HG03025 (cell line): ENCODE results near the gene NECAB3.

Experiments
- ATAC-seq: cut with Tn5 transposase; IDR thresholded peaks from one replicate; pipeline ENCODE4 v1.9.1; 2021; ENCODE audit warnings: mild to moderate bottlenecking, moderate library complexity; ENCODE audit not compliant: unreplicated experiment, low FRiP score

Gene NECAB3

DNA sequence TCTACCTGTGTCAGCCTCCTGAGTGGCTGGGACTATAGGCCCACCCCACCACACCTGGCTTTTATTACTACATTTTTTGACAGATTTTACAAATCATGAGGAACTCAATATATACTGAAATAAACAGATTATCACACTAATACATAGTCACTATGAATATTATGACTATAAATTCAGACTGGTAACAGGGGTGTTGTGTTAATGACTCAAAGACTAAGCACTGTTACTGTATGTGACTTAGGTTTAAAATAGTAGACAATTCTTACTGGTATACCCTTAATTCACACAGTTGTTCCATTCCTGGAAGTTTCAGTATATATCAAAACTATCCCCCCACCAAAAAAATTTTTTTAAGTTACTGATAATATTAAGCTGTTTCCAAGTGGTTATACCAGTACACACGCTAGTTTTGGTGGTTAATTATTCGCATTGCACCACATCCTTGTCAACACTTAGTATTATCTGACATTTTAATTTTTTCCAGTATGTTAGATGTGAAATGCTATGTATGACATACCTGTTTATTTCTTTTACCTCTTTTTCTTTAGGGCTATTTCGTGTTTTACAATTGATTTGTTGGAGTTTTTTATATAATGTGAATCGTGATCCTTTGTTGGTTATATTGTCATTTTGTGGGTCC lies 46.5 kb downstream of the NECAB3 start:
- no peak for ATAC-seq

DNA sequence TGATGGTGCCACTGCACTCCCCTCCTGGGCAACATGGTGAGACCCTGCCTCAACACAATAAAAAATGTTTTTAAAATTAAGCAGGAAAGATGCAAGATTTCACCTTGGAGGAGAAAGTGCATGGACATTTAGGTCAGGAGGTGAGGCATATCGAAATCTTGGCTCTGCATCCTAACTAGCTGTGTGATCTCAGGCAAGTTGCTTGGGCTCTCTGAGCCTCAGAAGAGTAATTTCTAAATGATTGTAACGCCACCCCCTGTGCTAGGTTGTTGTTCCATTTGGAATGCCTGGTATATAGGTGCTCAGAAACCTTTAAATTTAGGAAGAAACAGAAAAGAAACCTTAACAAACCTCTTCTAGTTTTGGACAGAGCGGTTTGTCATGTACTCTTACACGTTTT lies 48.0 kb downstream of the NECAB3 start:
- no peak for ATAC-seq

DNA sequence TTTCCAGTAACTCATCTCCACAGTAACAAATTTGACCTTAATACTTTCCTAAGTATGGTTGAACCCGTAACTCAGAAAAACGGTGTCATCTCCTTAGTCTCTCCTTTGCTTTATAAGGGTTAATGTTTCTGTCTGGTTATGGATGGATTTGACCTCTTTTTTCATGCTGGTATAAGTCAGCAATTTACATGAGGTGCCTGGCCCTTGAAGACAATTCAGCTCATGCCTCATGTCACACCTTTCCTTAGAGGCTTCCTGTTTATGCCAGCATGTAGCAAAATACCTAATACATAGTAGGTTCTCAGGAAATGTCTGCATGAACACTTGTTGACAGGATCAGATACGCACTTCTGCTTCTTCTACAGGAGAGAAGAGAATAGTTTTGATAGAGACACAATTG lies 49.8 kb downstream of the NECAB3 start:
- ATAC-seq, result no peak

DNA sequence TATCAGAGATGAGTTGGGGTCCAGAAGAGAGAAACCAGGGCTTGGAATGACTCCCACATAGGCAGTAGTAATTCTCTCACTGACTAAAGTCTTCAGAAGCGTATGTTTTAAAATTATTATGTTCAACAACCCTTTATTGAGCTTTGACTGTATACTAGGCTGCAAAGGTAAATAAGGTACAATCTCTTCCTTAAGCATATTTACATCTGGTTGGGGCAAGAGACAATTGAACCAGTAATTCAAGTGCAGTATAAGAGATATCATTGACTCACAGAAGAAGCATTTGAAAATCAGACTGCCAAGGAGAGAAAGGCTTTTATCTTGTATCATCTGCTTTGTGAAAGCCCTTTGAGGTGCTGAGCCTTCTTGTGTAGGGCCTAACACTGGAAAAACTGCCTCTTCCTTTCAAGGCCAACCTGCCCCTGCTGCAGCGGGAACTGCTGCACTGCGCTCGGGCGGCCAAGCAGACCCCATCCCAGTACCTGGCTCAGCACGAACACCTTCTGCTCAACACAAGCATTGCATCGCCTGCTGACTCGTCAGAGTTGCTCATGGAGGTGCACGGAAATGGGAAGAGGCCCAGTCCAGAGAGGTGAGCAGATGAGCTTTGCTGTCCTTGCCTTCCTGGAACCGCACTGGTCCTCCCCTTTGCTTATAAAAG lies 51.4 kb downstream of the NECAB3 start:
- no peak for ATAC-seq

DNA sequence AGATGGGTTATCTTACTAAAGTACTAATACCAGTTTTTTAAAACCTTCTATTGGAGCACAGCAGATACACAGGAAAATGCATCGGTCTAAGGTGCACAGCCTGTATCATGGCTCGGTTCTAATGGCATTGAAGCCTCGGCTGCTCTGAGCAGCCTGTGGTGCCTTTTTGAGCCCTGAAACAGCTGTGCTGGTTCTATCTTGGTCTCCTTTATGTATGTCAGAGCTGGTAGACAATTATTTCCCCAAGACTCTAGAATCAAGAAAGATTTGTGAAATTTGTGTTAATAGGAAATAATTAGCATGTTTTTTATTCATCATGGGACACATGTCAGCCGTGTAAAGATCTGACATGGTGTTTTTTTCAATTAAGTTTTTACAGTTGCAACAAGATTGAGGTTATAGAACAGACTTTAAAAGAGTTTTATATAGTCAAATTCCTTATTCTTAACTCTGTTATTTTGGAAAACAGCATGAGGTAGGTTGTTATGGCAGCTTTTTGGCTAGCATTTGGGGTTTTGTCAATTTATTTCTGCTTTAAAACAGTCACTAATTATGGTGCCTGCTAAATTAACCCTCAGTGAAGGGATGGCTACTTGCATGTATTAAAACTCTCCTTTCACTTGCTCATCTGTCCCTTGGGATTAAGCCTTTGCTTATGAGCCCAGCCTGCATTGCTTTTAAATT lies 52.4 kb downstream of the NECAB3 start:
- no peak for ATAC-seq

DNA sequence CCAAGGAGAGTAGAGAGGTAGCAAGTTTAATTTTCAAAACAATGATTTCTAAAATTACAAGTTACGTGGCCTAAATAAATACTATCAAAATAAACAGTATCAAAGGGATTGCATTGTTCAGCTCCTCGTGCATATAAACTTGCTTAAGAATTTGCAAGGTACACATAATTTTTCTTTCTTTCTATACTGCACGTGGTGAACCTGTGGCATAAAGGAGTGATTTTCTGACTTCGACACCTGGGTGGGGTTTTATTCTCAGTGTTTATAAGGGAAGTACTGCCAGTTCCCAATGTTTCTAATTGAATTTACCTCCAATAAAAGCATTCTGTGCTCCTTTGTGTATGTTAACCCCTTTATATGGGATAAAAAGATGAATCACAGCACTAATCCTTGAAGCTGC lies 62.2 kb downstream of the NECAB3 start:
- no peak for ATAC-seq

DNA sequence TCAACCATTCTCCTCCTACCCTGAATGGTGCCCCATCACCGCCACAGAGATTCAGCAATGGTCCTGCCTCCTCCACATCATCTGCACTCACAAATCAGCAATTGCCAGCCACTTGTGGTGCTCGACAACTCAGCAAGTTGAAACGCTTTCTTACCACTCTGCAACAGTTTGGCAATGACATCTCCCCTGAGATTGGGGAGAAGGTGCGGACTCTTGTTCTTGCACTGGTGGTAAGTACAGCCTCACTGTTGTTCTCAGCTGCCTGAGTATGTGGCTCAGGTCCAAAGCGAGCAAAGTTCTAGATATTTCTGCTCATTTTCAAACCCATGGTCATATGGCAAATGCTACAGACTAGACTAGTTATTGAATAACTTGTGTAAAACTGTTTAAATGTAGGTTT lies 63.1 kb downstream of the NECAB3 start:
- no peak for ATAC-seq

DNA sequence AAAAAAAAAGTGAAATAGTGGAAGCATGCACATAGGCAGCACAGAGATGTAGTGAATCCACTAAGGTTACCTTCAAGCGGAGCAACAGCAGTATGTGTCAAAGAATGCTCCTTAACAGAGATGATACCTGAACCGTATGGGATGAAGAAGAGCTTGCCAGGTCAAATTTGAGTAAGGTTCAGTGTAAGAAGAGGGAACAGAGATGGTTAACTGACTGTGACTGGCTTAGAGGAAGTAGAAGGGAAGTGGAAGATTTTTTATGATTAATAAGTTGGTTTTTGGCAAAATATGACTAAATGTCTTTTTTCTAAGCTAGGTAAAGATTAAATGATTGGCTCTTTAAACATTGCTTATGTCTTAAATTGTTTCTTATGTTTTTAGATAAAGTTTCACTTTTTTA lies 64.7 kb downstream of the NECAB3 start:
- ATAC-seq, result no peak
